Esophagus squamous epithelium (tissue), 4 donors: ENCODE data around the gene GRID2.

Source experiments
- CTCF ChIP-seq, 6 experiments: fragments of 450-650 bp in 4 of 6; fragments of 200-600 bp in 2 of 6; sonication (generic) in 2 of 6; IDR thresholded peaks; one replicate each; pipeline ENCODE4 v1.5.1; 2016 to 2019; ENCODE audit warnings: antibody characterized with exemption in 6 of 6, mild to moderate bottlenecking in 4 of 6, moderate library complexity in 4 of 6
- POLR2A ChIP-seq, 4 donors: fragments of 450-650 bp; IDR thresholded peaks; one replicate each; pipeline ENCODE4 v1.6.1; 2017; ENCODE audit warnings: antibody characterized with exemption in 4 of 4, mild to moderate bottlenecking in 4 of 4, moderate library complexity in 3 of 4

- TF ChIP-seq CTCF (IDR thresholded peaks at IDR 0.05) (no peak), POLR2A (IDR thresholded peaks at IDR 0.05) (no peak)
These were observed 1355.9 kb downstream of the GRID2 start for GRCh38 chr4:93659629-93660028.
